NK-92 treated with Interleukin-12 subunit alpha and Interleukin-12 subunit beta, amount 100 ng/mL, for 24 hours (cell line): ENCODE results near the gene DIS3L2.

Source experiments
- DNase-seq: peaks from one replicate; lab custom pipeline; 2025; lab: John Stamatoyannopoulos, UW

DIS3L2 gene

DNA sequence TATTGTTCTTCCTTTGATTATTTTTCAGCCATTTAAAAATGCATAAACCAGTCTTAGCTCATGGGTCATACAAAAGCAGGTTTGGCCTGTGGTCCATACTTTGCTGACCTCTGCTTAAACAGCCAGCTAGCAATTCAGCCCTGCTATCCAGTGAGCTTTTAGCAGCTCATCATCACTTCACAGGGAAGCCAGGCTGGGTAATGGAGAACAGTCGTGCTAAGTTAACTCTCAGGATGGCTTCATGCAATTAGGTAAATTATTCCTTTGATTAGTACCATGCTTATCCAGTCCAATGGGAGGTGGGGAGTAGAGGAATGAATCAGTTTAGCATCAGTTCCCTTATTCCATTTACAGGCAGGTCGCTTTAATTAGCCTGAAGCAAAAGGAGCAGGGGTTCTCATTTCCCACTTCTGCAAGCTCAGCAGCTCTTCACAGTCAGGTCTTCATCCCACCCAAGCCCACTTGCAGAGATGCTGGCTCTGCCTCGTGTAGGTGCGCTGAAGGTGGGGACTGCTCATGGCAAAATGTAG lies 307.2 kb downstream of the DIS3L2 start:
- no peak for DNase-seq

DNA sequence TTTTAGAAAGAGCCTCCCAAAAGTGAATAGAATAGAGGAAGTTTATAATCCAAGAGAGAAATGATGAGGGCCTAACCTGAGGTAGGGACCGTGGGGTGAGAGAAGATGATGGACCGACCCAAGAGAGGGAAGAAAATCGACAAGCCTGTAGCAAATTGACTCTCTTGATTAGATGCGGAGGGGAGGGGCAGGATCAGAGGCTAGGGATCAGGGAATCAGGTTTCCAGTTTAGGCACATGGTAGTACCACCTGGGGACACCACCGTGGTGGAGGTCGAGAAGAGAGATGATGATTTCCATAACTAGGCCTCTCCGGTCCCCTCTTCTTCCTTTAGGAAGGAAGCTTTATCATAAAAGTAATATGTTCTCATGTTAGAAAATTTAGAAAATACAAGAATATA lies 308.4 kb downstream of the DIS3L2 start:
- no peak for DNase-seq

DNA sequence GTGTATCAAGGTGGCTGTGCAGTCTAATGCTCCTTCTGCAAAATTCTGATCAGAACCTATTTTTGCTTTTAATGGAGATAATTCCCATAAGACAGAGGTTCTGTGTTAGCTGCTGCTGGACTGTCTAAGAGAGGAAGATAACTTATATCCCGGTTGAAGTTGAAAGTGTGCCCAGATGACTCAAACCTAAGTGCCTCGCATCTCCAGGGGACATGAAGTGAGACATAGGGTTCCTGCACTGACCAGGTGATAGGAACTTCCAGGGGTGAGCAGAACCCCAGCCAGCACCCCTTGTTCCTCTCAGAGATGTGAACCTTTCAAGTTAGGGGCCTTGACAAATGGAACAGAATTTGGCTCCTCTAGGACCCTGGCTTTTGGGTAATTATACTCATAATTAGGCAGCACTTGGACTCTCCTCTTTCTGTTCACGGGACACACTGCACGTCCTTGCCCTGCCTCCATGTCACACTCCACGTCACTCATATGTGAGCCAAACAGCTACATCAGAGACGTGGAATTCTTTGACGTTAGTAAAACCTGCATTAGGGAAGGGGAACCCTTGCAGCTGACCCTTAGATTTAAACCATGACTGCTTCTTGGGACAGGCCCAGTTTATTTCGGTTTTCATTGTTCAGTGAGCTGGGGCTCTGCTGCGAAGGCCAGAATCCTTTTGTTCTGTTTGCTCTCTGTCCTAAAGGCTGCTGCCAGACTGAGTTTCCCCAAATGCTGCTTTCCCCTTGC lies 312.6 kb downstream of the DIS3L2 start:
- no peak for DNase-seq

DNA sequence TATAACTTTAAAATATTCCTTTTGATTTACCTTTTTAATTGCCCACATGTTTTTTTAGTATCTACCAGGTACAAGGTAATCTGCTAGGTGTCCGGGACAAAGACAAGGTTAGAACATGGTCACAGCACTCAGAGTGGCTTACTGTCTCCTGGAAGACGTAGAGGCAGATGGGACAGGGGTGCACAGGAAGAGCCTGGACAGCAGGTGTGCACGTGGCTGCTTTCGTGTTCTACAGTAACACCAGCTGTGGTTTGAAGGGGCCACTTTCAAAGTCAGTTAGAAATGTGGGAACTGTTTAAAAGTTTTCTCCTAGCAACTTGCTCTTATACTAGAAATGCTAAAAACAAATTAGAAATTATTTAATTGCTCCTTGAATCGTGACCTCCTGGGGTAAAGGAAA lies 314.2 kb downstream of the DIS3L2 start:
- DNase-seq = no peak

DNA sequence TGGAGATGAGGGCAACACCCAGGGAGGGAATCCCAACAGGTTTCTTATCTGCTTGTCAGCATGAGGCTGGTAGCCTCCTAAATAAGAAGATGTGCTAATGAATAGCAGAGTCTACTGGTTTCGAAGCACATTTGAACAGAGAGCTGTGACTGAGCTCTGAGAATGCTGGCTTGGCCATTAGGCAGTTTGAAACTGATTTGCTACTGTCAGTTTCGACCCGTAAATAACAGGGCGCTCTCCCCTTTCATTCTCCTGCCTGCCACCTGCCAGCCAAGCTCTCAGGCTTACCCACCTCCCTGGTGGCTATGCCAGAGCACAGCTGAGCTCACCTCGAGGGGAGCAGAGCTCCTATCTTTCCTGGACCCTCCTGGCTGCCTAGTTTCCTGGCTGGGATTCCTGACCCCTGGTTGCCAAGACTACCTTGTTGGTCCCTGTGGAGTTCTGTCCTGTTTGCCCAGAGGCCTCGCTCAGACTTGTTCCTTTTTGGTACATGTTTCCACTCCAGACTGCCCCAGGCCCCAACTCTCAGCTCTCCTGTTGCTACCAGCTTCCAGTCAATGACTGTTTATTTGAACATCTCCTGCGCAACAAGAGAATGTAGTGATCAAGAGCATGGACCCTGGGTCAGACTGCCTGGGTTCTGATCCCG lies 314.7 kb downstream of the DIS3L2 start:
- DNase-seq = no peak

DNA sequence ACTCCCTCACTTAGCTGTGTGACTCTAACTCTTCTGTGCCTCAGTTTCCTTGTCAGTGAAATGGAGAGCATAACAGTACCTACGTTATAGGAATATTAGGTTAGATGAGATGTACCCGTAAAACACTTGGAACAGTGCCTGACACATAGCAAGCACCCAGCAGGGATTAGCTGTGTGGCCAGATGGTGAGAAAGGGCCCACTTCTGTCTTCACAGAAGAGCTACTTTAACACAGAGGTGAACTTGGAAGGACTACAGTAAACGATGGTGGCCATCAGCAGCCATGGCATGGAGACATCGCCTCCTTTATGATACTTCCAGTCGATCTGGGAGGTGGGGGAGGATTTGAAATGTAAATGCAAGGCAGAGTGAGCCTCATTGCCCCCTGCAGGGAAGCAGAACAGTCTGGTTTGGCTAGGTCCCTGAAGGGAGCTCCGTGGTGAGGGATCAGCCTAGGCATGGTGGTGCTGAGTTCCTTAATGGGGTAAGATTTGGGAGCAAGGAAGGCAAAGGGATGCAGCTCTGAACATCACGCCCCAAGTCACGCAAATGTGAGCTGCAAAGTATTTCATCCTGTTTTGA lies 315.3 kb downstream of the DIS3L2 start:
- no peak for DNase-seq

DNA sequence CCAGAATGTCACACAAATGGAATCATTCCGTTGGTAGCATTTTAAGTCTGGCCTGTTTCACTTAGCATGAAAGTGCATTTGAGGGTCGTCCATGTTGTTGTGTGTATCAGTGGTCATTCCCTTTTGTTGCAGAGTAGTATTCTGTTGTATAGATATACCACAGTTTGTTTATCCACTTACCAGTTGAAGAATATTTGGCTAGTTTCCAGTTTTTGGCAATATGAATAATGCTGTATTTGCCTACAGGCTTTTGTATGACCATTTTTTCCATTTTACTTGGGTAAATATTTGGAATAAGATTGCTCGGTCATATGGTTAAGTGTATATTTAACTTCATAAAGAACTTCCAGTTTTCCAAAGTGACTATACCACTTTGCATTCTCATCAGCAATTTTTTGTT lies 317.0 kb downstream of the DIS3L2 start:
- DNase-seq = no peak

DNA sequence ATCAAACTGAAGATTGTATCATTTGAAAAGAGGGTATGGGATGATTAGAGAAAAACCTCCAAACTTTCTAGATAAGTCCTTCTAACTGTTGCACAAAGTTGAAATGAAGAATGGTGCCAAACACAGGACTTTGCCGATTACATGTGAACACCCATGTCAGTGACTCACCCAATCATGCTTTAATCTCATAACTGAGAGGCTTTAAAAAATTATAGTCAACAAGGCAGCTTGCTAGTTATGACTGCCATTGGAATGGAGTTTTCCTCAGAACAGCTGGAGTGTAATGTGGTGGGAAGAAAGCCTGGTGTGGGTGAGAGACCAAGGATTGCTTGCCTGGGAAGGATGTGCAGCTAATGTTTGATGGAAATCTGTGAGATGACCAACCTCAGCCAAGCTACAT lies 318.8 kb downstream of the DIS3L2 start:
- DNase-seq = no peak

DNA sequence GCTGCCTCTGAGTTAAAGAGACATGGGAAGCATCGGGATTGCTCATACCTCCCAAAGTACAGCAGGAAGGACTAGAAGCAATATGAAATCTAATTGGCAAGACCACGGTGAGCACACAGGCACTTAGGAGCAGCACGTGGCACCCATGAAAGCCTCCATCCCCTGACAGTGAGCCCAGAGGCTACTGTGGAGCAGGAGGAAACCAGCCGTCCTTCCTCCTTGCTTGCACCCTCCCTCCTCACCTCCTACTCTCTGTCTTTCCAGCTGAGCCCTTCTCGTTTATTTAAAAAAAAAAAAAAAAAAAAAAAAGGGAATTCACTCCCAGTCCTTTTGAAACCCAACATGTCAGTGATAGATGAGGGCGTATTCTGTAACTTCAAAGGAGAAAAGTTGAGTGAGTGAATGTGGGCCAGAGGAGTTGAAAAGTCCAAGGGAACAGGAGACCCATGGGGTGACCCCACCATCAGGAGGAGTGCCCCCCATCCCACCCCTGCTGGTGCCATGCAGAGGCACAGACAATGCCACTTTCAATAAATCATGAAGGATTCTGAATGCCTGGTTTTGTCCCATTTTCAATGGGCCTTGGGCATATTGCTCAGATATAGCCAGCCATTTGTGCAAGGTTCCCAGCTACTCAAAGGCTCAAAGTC lies 320.5 kb downstream of the DIS3L2 start:
- DNase-seq = no peak

DNA sequence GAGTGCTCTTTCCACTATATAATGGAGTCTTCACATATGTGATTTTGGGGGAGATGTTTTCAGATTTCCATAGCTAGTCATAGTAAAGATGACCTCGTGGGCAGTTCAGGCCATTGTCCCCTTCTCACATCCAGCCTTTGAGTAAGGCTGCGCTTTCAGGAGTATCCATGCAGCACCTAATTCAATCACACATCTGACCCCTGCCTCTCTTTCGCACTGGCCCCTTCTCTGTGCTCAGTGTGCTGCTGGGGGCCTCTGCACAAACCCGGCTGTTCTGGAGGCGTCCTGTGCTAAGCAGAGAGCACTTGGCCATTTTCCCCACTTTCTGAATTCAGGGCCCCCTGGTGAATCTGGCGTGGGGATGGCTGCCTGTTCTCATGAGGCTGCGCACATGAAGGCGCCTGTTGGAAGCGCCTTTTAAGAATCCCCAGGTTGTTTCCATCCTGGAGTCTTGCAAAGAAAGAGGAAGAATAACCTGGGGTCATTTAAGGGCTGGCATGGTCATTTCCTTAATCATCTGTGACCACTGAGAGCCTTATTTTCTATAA lies 321.1 kb downstream of the DIS3L2 start:
- no peak for DNase-seq

DNA sequence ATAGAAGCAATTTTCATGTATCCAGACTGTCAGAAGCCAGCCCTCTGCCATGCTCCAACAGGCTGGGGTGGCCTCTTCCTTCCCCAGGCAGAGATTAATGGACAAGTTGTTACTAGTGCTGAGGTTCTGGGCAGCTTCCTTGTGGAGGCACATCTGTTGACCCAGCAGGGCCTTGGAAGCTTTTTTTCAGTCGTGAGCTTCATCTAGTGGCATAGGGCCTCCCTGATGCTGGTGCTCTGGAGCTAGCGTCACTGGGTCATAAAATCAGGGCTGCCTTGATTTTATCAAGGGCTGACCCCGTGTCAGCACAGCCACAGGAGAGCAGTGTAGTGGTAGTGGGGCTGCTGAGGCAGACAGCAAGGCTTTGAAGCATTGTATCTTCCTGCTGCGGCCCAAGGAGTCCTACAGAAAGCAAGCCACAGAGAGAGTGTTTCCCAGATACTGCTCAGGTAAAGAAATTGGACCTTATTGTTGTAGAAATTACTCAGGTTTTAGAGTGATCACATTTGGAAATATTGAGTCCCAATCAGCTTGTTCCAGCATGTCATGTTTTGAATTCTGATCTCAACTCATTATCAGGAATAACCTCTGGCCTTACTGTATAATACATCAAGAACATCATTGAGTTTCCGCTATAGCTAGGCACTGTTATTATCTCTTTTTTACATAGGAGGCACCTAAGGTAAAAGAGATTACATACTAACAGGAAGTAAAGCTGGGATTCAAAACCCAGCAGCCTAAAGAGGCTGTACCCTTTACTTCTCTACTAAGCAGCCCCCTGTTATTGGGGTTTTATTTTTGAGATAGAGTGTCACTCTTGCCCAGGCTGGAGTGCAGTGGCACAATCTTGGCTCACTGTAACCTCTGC lies 324.7 kb downstream of the DIS3L2 start:
- DNase-seq = no peak

DNA sequence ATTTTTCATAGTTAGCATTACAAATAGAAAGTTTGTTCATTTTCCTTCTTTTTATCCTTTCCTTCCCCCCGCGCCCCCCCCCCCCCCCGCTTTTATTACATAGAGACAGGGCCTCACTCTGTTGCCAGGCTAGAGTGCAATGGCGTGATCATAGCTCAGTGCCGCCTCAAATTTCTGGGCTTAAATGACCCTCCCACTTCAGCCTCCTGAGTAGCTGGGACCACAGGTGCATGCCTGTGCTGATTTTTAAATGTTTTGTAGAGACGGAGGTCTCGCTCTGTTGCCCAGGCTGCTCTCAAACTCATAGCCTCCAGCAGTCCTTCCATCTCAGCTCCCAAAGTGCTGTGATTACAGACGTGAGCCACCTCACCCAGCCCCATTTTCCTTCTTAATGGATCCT lies 325.8 kb downstream of the DIS3L2 start:
- no peak for DNase-seq

DNA sequence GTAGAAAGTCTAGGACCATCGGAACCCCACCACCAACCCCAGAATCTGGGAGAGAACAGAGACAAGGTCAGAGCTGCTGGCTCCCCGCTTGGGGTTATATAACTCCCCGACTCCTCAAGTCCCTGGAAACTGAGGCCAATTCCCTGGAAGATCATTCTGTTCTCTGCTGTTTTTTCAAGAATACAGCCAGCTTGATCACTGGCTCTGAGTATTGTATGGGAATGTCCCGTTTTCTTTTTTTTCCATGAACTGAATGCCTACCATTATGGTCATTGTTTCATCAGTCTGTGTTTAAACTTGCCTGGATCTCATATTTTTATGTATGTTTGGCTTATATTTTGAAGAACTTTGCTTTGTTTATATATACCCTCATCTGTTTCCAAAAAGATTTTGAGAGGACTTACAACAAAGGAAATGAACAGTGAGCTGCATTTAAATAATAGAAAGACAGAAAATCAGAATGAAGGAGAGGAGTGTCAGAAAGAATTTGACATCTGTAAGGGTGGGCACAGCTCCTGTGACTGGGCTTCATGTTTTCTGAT lies 327.0 kb downstream of the DIS3L2 start:
- DNase-seq = no peak

DNA sequence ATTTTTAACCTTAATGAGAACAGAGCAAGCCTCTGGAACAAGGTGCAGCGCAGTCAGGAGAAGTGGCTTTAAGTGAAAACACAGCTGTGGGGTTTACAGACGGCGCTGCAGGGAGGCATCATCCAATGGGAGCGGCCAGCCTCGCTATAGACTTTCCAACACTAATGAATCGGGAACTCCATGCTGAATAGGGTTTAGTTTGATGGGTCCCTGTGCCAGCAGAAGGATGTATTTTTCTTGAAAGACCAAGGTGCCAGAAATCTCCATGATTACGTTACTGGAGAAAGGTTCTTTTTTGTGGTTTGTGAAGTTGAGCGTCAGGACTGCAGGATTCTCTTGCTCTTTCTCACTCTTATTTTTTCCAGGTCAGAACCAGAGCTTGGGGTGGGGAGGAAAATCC lies 329.2 kb downstream of the DIS3L2 start:
- DNase-seq = no peak

DNA sequence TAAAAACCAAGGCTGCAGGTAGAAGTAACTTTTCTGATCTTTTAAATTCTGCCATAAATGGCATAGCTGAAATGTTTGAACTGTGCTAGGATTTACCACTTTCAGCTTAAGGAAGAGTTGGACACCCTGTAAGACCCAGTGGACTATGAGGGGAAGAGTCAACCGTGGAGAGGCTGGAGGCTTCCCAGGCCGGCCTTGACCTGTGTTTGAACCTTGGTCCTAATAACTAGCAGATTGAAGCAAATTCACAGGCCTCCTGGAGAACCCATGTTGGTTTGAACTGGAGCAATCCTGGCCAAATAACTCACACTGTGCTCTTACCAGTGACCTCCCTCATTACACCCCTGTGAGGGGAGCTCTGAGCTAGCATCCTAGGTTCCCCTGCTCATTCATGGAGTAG lies 329.8 kb downstream of the DIS3L2 start:
- no peak for DNase-seq

DNA sequence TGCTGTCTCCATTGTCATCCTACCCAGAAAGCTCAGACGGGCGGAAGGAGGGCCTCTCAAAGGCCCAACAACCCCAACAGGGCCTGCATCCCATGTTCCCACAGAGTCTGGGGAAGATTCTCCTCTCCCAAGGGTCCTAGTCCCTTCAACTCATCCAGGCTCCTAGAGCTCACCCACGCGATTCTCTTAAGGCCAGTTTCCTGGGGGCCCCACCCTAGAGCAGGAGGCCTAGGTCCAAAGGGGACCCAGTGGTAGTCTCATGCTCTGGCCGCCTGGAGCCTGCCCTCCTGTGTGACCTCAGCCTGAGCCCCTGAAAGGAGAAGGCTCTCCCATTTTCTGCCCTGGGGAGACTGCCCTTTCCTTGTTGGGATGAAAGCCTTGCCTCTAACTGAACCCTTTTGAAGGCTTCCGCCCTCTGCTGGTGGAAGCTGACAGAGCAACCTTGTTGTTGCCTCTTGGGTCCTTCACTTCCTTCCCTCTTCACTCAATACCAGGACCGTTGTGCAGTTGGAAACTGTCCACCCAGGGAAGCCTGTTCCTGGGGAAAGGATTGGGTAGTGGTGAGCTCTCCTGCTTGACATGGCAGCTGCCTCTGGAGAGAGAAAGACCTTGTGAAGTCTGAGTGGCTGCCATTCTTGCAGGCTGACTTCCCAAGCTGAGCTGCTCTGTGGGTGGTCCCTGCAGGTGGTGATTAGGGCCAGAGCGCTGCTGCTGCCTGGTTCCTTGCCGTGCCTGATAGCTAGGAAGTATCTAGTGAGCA lies 331.1 kb downstream of the DIS3L2 start:
- no peak for DNase-seq

DNA sequence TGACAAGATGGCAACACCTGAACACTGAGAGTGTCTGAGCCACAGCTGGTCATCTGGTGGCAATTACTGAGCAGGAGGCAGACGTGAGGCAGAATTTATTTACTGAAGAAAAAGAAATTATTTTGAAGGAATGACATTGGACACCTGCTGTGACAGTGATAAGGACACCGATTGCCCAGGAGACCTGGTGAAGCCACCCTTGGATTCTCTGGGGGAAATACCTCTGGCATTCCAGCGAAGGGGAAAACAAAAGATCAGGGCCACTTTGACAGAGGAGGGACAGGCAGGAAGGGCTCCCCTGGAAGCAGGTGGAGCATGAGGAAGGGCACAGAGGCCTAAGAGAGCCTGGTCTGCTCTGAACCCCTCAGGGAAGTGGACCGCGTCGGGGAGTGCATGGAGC lies 331.7 kb downstream of the DIS3L2 start:
- DNase-seq = no peak

DNA sequence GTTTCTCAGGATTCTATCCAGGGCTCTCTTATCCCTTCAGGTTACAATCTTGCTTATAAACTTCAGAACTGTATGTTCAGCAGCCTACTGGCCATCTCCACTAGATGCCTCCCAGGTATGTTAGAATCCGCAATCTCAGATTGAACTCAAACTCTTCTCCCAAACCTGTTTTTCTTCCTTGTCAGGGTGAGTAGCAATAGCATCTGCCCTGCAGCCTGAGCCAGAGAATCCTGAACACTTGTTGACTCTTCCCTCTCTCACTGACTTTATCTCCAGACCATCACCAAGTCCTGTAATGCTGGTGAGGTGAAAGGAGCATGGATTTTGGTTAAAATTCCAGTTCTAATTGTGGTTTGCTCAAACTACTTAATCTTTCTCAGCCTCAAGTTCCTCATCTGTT lies 334.5 kb downstream of the DIS3L2 start:
- DNase-seq = no peak

DNA sequence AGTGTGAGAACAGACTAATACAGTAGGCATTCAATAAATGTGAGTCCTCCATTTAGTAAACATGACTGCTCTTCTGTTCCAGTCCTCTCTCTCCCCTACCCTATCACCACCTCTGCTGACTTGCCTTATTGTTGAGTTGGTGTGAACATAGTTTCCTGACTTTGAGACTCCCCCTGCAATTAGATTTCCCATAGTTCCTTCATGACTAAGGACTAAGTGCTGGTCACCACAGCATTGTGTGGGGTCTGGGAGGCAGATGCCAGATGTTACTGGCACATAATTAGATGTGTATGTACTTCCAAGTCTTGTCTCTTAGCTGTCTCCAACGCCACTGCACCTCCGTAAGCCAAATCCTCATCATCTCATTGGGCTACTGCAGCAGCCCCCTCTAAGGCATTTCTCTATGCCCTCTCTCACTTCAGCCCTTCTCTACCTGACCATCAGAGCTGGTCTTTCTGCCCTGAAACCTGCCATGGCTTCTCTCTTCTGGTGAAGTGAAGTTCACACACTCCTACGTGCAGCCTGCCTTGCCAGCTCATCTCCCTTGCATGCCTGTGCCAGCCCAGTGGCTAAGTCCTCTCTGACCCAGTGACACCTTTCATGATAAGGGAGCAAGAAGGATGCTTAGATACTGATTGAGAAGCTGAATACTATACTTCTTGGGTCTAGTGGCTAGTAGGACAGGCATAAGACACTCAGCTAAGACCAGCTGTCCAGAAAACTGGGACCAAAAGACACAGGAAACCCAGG lies 335.4 kb downstream of the DIS3L2 start:
- no peak for DNase-seq

DNA sequence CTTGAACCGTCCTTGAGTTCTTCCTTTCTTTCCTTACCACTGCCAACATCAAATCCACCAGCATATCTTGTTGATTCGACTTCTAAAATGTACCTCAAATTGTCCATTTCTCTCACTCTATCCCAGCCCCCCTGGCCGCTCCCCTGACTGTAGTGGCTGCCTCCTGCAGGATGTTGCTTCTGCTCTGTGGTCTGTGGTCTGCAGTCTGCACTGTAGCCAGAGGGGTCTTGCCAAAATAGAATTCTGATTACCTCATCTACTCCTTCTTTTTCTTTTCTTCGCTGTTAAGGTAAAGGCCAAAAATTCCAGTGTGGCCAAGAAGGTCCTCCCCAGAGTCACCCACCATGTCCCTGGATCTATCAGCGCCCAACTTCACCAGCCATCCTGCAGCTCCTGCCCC lies 337.6 kb downstream of the DIS3L2 start:
- no peak for DNase-seq
